Suppressor macrophage (primary cell): ENCODE results near the gene ERGIC3.

ENCODE experiments used
- DNase-seq, 4 experiments: peaks; one replicate each; pipeline ENCODE4 v3.0.0-alpha.2; 2020 to 2022

The ERGIC3 gene

DNA sequence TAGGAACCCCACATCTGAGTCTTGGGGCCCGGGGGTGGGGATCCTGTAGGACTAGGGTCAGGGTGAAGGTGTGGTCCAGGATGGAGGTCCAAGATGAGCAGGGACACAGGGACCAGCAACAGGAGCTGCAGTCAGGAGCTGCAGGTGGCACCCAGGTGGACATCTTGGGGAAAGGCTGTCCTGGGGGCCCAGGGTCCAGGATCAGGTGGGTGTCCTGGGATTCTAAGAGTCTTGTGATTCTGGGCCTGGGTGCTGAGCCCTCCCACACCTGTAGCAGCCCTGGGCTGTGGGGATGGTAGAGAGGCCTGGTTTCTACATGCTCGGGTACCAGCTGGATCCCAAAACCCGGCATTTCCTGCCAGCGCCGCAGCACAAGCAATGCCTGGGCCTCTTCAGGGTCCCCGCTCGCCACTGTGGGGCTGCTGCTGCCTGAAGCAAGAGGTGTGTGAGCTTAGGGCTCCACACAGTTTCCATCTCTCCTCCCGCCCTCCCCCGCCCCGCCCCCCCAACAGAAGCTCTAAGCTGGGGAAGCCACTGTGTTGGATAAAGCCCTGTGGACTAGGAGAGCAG, 20.7 kb downstream of the ERGIC3 start:
- DNase-seq: no peak

DNA sequence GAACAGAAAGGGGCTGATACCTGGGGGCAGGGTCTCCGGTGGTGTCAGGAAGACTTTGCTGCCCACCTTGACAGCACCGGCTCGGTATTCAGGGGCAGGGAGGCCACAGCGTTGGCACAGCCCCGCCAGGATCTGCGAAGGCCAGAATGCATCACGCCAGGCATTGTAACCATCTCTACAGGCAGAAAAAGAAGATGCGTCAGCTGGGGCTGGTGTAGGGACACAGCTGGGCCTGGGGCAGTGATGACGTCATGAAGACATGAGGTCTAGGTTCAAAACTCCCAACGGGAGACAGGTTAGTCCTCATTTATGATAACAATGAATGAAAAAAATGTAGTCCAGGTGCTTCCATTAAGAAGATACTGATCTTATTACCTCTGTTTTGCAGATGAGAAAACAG, 22.0 kb downstream of the ERGIC3 start:
- no peak for DNase-seq

DNA sequence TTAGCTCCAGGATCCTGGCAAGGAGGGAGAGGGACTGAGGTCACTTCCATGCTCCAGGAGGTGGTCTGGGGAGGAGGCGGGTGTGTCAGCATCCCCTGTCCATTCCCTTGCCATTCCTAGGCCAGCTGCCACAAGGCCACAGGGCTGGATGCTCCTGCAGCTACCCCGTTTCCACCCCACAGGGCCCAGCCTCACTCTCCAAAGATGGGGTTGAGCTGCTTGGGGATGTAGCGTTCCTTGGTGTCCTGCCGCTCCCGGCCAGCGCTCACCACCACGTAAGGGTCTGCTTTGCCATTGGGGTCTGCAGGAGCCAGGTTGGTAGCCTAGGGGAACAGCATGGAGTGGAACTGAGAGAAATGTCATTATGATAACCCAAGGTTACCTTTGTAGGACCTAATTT, 23.0 kb downstream of the ERGIC3 start:
- DNase-seq: no peak

DNA sequence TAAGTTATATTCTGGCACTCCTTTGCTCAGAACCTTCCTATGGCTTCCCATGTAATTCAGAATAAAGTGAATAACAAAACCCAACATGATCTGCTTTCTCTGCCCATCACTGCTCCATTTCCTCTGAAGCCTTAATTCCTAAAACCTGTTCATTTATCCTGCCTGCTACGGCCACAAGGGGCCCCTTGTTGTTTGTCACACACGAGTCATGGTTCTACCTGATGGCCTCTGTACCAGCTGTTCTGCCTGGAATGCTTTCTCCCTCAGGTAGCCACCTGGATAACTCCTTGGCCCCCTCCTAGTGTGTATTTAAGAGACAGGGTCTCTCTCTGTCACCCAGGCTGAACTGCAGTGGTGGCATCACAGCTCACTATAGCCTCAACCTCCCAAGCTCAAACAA, 26.8 kb downstream of the ERGIC3 start:
- peak in 1 of 4 experiments; percentile 16 for DNase-seq

DNA sequence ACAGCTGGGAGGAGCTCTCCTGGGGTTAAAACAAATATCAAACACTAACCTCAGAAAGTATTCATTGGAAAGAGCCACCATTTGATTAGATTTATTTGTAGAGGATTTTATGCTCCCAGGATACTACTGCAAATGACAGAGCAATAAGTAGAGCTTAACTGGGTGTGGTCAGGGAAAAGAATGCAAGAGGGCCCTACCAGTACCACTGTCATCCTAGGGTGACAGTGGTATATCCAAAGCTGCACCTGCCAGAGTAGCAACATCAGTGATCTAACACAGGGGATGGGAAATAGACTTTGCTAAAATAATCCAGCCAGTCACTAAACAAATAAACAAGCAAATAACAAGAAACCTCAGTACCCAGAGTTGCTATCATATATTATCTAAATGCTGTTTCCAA, 29.7 kb downstream of the ERGIC3 start:
- no peak for DNase-seq

DNA sequence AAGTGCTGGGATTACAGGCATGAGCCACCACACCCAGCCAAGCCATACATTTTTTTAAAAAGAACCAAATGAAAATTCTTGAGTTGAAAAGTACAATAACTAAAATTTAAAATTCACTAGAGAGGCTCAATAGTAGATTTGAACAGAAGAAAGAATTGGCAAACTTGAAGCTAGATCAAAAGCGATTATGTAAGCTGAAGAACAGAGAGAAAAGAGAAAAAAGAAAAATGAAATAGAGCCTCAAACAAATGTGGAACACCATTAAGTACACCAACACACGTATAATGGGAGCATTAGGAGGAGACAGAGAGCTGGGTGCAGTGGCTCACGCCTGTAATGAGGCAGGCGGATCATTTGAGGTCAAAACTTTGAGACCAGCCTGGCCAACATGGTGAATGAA, 31.0 kb downstream of the ERGIC3 start:
- DNase-seq: no peak

DNA sequence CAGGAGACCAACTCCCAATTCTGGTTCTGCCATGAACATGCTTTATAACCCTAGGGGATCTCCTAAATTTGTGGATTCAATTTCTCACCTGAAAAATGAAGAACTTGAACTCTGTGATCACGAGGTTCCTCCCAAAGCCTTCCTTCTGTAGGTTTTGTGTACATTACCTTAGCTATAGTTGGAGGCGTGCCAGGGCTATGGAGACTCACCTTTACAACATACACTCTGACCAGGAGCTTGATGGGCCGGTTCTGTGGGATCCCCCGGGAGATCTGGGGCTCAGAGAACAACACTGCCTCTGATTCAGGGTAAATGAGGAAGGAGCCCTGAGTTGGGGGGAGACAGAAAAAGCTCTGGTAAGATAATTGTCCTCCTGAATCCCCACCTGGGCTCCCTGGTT, 34.1 kb downstream of the ERGIC3 start:
- no peak for DNase-seq

DNA sequence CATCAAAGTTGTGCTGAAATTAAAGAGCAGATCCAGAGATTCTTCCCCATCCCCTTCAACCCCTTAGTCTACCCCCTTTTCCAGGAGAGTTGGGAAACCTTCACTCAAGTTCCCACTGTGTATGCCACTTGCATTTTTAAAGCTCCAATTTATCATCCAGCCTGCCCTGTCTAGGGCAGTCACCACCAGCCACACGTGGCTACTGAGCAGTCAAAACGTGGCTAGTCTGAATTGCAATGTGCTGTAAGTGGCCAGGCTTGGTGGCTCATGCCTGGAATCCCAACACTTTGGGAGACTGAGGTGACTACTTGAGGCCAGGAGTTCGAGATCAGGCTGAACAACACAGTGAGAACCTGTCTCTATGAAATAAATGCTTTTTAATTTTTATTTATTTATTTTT, 34.9 kb downstream of the ERGIC3 start:
- no peak for DNase-seq

DNA sequence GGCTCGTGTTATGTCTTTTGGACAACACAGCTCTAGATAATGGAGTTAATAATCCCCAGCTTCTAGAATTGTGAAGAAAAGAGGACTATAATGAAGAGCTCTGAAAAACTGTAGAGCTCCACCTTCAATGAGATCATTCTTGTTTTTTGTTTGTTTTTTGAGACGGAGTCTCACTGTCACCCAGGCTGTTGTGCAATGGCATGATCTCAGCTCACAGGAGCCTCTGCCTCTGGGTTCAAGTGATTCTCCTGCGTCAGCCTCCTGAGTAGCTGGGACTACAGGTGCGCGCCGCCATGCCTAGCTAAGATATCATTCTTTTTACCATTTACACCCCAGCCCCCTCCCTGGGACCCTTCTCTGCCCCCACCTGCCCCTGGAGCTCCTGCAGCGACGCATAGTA, 36.6 kb downstream of the ERGIC3 start:
- DNase-seq: no peak

DNA sequence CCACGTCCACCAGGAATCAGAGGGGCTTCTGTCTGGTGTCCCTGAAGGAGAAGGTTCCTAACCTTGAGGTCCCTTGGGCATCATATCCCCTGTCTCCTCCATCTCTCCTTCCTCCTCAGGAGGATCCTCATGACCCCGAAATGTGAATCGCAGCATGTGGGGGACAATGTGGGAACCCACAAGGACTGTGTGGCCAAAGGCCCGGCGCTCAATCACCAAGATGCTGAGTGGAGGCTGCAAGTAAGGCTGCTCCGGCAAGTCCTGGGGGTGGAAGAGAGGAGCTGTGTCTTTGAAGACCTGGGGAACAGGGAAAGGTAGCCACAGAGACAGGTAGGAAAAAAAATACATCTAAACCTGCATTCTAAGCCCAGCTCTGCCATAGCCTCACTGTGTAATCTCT, 37.3 kb downstream of the ERGIC3 start:
- no peak for DNase-seq

DNA sequence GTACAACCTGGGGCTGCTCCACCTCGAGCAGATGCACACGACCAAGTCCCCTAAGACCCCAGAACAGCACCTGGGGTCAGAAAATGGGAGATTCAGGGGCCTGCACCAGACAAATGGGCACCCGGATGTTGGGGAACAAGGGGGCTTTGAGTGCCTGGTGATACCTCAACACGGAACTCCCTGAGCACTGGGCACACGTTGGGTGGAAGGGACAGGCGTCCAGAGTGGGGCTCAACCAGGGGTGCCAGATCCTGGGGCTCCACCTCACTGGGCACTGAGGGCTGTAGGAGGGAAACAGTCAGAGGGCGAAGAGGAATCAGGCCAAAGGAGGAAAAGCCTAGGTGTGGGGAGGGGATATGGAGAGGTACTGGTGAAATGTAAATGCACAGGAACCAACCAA, 40.3 kb downstream of the ERGIC3 start:
- DNase-seq: no peak

DNA sequence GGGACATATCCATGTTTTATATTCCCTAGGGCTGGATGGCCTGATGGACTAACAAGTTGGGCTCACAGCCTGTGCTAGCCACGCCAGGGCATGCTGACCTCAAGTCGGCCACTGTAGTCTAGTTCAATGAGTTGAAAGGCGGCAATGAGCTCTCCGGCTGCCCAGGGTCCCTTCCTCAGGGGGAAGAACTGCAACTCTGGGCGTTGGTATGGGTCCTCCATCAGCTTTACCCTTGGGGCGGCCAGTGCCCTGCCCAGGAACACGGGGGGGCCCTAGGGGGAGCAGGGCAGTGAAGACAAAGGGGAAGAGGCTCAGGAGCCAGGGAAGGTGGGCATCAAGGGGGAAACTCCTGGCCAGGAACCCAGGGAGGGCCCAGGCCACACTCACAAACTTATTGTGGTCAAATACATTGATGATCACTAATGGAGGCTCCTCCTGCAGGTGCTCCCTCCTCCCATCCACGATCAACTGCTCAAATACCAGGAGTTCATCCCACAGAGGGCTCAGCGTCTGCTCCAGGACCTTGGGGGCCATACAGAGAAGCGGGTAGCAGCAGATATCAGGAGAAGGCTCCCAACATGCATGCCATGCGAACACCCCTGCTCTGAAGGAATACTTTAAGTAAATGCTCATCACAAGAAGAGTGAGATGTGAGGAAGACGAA, 41.0 kb downstream of the ERGIC3 start:
- no peak for DNase-seq

DNA sequence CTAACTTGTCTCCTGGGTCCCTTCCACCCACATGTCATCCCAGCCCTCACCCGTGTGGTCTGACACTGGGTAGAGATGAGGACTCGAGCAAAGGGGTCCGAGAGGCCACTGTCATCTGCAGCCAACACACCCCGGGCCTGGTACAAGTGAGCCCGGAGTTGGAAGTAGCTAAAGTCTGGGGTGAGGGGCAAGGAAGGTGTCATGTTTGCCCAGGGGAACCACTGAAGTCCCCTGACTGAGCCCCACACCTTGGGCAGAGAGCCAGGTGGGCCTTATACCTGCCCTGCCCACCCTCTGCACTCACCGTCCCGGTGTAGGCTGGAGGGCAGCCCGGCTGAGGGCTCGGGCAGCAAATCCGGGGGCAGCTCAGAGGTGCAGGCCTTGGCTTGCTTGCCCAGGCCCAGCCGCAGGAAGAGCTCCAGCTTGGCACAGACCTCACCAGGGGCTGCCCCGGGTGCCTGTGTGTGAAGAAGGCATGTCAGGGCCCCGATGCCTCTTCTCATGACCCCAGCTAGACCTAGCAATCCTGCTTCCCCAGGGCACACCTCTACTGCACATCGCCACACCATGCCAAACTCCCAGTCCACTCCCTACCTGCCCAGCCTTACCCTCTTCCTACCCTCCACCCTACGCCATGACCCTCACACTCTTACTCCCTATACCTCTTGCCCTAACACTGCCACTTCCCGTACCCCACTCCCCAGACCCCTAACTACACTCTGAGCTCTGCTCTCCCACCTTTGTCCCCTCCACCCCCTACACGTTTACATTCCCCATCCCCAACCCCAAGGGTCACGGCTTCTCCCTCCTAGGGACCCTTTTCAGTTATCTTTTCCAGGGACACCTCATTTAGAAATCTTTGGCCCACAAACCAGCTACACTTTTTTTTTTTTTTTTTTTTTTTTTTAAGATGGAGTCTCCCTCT, 42.0 kb downstream of the ERGIC3 start:
- DNase-seq: no peak

DNA sequence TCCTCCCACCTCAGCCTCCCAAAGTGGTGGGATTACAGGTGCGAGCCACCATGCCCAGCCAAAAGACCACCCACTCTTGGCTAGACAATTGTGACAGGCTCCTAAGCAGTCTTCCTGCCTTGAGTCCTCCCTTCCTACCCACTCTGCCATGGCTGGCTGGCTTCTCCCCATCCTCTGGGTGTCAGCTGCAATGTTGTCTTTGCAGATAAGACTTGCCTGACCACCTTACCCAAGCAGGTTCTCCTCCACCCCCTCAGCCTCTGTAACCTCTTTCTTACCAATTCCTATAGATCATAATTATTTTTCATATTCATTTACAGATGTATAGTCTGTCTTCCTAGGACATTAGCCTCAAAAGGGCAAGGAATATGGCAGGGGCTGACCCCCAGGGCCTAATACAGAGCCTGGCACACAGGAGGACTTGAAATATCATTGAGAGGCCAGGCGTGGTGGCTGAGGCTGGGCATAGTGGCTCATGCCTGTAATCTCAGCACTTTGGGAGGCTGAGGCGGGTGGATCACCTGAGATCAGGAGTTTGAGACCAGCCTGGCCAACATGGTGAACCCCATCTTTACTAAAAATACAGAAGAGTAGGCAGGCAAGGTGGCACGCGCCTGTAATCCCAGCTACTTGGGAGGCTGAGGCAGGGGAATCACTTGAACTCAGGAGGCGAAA, 45.0 kb downstream of the ERGIC3 start:
- DNase-seq: no peak

DNA sequence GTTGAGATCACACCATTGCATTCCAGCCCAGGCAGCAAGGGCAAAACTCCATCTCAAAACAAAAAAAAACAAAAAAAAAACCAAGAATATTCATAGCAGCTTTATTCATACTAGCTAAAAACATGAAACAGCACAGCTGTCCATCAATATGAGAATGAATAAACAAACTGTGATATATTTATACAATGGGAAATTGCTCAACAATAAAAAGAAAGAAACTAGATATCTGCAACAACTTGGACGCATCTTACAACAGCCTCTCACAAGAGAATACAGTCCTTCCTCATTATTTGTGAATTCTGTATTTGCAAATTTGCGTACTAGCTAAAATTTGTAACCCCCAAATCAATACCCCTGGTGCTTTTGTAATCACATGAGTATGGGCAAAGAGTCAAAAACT, 45.6 kb downstream of the ERGIC3 start:
- DNase-seq: peak in 1 of 4 experiments; percentile 8

DNA sequence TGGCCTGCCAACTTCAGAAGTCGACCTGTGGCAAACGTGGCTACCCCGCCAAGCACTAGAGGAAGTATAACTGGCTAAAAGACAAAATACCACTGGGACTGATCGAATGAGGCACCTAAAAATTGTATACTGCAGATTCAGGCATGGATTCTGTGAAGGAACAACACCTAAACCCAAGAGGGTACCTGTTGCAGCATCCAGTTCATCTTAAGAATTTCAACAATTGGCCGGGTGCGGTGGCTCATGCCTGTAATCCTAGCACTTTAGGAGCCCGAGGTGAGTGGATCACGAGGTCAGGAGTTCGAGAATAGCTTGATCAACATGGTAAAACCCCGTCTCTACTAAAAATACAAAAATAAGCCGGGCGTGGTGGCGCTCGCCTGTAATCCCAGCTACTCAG, 46.5 kb downstream of the ERGIC3 start:
- no peak for DNase-seq

DNA sequence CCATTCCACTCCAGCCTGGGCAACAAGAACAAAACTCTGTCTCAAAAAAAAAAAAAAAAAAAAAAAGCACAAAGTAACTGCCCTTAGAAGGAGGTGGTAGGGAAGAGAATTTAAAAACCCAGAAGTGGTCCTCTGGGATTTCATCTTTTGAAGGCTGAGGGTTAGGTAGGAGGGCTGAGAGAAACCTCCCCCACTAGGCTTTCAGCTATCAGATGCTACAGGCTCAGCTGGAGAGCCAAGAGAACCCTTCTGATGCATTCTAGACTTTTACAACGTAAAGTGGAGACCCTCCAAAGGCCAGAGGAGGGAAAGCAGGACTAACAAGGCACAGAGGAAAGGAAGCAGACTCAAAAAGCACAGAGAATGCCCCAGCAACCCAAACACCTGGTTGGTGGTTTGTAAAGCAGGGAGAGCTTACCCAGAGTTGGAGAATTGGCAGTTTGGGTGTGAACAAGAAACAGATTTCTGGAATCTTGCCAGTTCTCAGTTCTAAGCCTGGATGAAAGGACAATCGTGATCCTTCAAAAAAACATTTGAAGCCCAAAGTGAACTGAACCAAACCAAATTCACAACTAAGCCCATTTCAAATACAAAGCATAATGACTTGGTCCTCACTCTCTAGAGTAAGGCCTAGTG, 50.6 kb downstream of the ERGIC3 start:
- DNase-seq: no peak

DNA sequence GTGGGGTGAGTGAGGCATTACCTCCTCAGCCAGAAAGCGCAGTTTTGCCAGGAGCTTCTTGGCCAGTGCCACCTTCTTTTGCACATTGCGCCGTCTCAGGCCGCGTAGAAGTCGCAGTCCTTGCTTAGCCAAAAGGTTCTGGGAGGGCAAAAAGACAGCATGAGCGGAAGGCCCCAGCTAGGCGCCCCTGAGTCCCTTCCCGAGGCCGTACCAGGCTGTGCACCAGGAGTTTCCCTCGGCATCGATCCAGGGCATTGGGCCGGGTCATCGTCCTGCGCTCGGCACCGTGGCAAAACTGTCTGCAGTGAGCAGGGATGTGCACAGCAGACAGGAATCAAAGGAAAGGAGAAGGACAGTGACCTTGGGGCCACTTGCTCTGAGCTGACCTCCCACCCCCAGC, 53.6 kb downstream of the ERGIC3 start:
- DNase-seq: no peak

DNA sequence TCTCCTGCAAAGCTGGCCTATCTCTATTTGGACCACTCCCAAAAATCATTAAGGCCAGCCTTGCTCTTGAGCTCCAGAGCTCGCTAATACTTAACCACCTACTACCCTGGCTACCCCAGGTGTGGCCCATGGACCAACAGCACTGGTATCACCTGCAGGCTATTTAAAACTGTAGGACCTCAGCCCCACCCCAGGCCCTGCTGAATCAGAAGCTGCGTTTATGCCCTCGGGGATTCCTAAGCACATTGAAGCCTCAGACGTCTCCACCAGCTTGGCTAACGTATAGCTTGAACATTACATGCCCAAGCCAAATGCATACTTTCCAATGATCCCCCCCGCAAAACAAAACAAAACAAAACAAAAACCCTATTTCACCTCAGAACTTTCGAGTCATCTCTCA, 54.0 kb downstream of the ERGIC3 start:
- DNase-seq: no peak

DNA sequence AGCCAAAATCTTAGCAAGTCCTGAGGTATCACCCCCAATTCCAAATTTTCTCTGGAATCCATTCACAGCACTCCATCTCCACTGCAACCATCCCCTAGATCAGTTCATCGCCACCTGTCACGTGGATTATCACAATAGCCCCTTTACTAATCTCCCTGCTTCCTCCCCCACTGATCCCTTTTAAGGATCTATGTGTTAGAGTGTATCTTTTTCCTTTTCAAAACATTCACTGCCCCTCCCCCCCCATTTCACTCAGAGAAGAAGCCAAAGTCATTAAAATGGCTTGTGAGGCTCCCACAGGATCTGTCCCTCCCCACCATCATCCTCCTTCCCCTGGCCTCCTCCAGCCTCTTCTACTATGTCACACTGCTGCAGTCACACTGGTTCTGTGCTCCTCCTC, 55.3 kb downstream of the ERGIC3 start:
- no peak for DNase-seq

DNA sequence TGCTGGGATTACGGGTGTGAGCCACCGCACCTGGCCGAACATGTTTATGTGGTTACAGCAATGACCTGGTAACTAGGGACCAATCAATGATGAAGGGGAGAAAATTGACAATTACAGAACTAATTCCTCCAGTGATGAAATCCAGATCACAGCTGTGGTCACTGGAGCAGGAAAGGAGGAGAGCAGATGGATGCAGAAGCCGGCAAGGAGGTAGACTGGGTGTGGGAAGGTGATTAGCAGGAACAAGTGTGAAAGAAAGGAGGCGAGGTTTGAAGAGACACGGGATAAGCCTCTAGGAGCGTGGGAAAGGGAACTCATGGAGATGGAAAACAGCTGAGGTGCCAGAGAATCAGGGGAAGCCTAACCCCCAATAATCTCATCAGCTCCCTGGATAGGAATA, 56.6 kb downstream of the ERGIC3 start:
- no peak for DNase-seq

DNA sequence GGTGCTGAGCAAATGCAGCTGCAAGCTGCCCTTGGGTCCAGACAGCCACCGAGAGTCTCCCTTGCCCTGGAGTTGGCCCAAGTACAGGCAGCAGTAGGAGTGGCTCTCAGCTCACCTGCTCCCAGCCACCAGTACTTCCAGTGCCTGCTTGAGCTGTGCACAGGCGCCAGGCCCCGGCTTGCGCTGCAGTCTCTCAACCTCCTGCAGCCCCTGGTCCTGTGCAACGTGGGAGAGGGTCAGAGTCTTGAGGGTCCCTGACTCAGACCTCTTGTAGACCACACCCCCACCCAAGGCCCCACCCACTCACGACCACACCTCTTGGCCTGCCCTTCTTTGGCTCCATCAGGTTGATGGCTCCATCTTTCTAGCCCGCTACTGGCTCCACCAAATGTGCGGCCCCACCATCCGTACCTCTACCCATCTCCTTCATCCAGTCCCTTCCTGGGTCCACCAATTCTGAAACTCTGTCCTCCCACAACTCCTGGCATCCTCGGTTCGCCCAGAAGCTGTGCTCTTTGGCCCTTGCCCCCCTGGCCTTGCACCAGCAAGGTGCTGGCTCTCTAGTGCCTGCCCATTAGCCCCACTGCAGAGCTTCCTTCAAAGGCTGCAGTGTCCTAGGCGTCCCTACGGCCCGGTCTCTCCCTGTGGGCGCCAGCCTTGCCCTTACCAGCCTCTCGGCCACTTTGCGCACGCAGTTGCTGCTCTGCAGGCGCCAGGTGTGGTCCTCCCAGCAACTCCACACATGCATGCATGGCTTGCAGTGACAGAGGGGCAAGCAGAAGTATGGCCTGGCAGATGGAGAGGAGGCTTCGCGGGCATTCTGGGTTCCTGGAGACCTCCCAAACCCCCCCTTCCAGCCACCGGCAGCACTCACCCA, 57.3 kb downstream of the ERGIC3 start:
- DNase-seq: no peak
